Trophoblast cell (in vitro differentiated cells and primary cell): Measurements from ENCODE around the gene ZFP62.
"Not testable (repeated sequence)": the region's sequence is repeated elsewhere in the genome, so short reads cannot be mapped to it uniquely, and the experiment has no call there.

ENCODE experiments used
- DNase-seq, 2 donors: peaks; one replicate each; pipeline ENCODE4 v3.0.0-alpha.2; 2016
- H2AFZ ChIP-seq: 2 replicates; pipeline ENCODE4 v1.6.1; 2013; ENCODE audit warnings: low read length, moderate library complexity, mild to moderate bottlenecking; ENCODE audit not compliant: insufficient read depth, poor library complexity
- H2AK5ac ChIP-seq: 2 replicates; pipeline ENCODE4 v1.6.1; 2013; ENCODE audit warnings: mild to moderate bottlenecking, low read length
- H2BK120ac ChIP-seq: 2 replicates; pipeline ENCODE4 v1.6.1; 2013; ENCODE audit warnings: low read length, mild to moderate bottlenecking, moderate library complexity; ENCODE audit not compliant: insufficient read depth, poor library complexity
- H2BK12ac ChIP-seq: 2 replicates; pipeline ENCODE4 v1.6.1; 2013; ENCODE audit warnings: mild to moderate bottlenecking, low read length, moderate library complexity
- H2BK5ac ChIP-seq: 2 replicates; pipeline ENCODE4 v1.6.1; 2013; ENCODE audit warnings: low read length, low read depth, moderate library complexity, mild to moderate bottlenecking; ENCODE audit not compliant: poor library complexity
- H3K14ac ChIP-seq: 2 replicates; pipeline ENCODE4 v1.6.1; 2013; ENCODE audit warnings: mild to moderate bottlenecking, low read length
- H3K18ac ChIP-seq: 2 replicates; pipeline ENCODE4 v1.6.1; 2013; ENCODE audit warnings: mild to moderate bottlenecking, low read length
- H3K23ac ChIP-seq: 2 replicates; pipeline ENCODE4 v1.6.1; 2013; ENCODE audit warnings: low read length
- H3K27ac ChIP-seq: 2 replicates; pipeline ENCODE4 v1.5.1; 2013; ENCODE audit warnings: low read depth, mild to moderate bottlenecking, inconsistent platforms, low read length, moderate library complexity
- H3K27me3 ChIP-seq: 2 replicates; pipeline ENCODE4 v1.6.1; 2013; ENCODE audit warnings: inconsistent platforms, mild to moderate bottlenecking, low read length, moderate library complexity; ENCODE audit not compliant: insufficient read depth
- H3K36me3 ChIP-seq, 2 experiments: 1 replicate in 1 of 2; 2 replicates in 1 of 2; pipeline ENCODE4 v1.6.1; 2013; ENCODE audit warnings: low read length in 2 of 2, mild to moderate bottlenecking in 2 of 2, moderate library complexity in 1 of 2; ENCODE audit not compliant: insufficient read depth in 2 of 2, control insufficient read depth in 1 of 2
- H3K4ac ChIP-seq: 2 replicates; pipeline ENCODE4 v1.6.1; 2013; ENCODE audit warnings: low read depth, mild to moderate bottlenecking, low read length, moderate library complexity
- H3K4me1 ChIP-seq, 2 experiments: 1 replicate in 1 of 2; 2 replicates in 1 of 2; pipeline ENCODE4 v1.6.1; 2013; ENCODE audit warnings: low read length in 2 of 2, mild to moderate bottlenecking in 2 of 2, moderate library complexity in 1 of 2; ENCODE audit not compliant: insufficient read depth in 2 of 2, control insufficient read depth in 1 of 2
- H3K4me2 ChIP-seq: 2 replicates; pipeline ENCODE4 v1.6.1; 2013; ENCODE audit warnings: inconsistent platforms, mild to moderate bottlenecking, low read length, moderate library complexity
- H3K4me3 ChIP-seq: 2 replicates; pipeline ENCODE4 v1.5.1; 2013; ENCODE audit warnings: mild to moderate bottlenecking, low read depth, low read length, inconsistent platforms
- H3K79me1 ChIP-seq: one replicate; pipeline ENCODE4 v1.6.1; 2013; ENCODE audit warnings: low read length
- H3K79me2 ChIP-seq: 2 replicates; pipeline ENCODE4 v1.6.1; 2013; ENCODE audit warnings: low read length, mild to moderate bottlenecking; ENCODE audit not compliant: control insufficient read depth, insufficient read depth, poor library complexity
- H3K9ac ChIP-seq: 2 replicates; pipeline ENCODE4 v1.6.1; 2013; ENCODE audit warnings: mild to moderate bottlenecking, low read length
- H3K9me3 ChIP-seq: 2 replicates; pipeline ENCODE4 v1.6.1; 2013; ENCODE audit warnings: low read depth, mild to moderate bottlenecking, control low read depth, inconsistent platforms, low read length; ENCODE audit not compliant: insufficient read depth
- H4K12ac ChIP-seq: 2 replicates; pipeline ENCODE4 v1.6.1; 2013; ENCODE audit warnings: low read depth, mild to moderate bottlenecking, low read length, moderate library complexity
- H4K8ac ChIP-seq: 2 replicates; pipeline ENCODE4 v1.6.1; 2013; ENCODE audit warnings: low read depth, mild to moderate bottlenecking, low read length, moderate library complexity
- H4K91ac ChIP-seq: one replicate; pipeline ENCODE4 v1.6.1; 2013; ENCODE audit warnings: low read depth, mild to moderate bottlenecking, low read length, moderate library complexity
- WGBS: extraction: QIAGEN DNeasy Blood & Tissue Kit; methylation state at CpG from one replicate; pipeline ENCODE4 v1.1.7; 2013; ENCODE audit warnings: missing lambda C conversion rate; ENCODE audit not compliant: insufficient read length, insufficient coverage; ENCODE audit errors: extremely low coverage; 5-methylcytosine and 5-hydroxymethylcytosine counted together

ZFP62 gene

DNA sequence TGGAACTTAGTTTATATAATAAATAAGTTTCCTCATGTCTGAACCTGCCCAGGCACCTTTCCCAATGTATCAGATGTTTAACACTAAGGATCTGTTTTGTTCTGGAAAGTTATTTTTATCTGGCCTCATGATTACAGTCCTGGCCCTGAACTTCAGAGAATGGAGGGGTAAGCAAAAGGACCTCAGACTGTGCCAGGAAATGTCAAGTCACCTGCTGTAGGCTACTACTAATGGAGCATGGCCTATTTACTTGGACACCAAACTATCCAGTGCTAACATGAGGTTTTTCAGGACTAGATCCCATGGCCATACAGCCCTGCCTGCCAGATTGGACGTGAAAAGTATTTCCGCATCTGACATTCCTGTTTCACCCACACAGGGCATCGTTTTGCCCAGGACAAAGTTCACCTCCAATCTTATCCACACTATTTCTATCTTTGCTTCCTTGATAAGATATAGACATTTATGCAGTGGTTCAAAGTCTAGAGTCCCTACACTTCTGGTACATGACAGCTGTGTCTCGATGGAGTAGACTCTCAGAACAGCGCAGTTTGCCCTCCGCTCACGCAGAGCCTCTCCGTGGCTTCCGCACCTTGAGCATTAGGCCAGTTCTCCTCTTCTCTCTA, 37.7 kb upstream of the ZFP62 start, which contains the start of gene BTNL8:
TSS of gene BTNL8 (plus strand) at position 539 of the 626 bp plus-strand sequence. CDS start 152 bp downstream, outside the sequence.
- peaks cover 6% of the 10 kb centered on the region for H3K9me3 ChIP-seq
- H3K4me1 ChIP-seq, result no peaks in the 10 kb centered on the region
- H3K14ac ChIP-seq, result no peak within 1 kb of the TSS
- H2BK12ac ChIP-seq, result no peak within 1 kb of the TSS
- H4K91ac ChIP-seq, result no peak within 1 kb of the TSS
- no peaks in the 10 kb centered on the region for H3K27me3 ChIP-seq
- no peak within 1 kb of the TSS for H2AFZ ChIP-seq
- no peak within 1 kb of the TSS for H3K4me3 ChIP-seq
- H4K8ac ChIP-seq, result no peak within 1 kb of the TSS
- no peak within 1 kb of the TSS for H2BK120ac ChIP-seq
- H3K27ac ChIP-seq, result no peak within 1 kb of the TSS
- no peaks in the 10 kb centered on the region for H3K36me3 ChIP-seq
- H3K4ac ChIP-seq, result no peak within 1 kb of the TSS
- H3K18ac ChIP-seq, result no peak within 1 kb of the TSS
- H2BK5ac ChIP-seq, result no peak within 1 kb of the TSS
- no peak for DNase-seq
- H4K12ac ChIP-seq, result no peak within 1 kb of the TSS
- no peak within 1 kb of the TSS for H3K4me2 ChIP-seq
- H3K9ac ChIP-seq, result no peak within 1 kb of the TSS
- H2AK5ac ChIP-seq, result no peak within 1 kb of the TSS
- WGBS, result no CpG with 5 or more reads among the region's 9 CpGs
- no peaks in the 10 kb centered on the region for H3K79me2 ChIP-seq
- no peaks in the 10 kb centered on the region for H3K79me1 ChIP-seq
- no peak within 1 kb of the TSS for H3K23ac ChIP-seq

GRCh38 chr5:180895330-180895729, 34.3 kb upstream of the ZFP62 start:
- not testable (repeated sequence) for H3K9me3 ChIP-seq, H3K79me2 ChIP-seq, H3K27ac ChIP-seq, H3K4me2 ChIP-seq, H3K36me3 ChIP-seq, H3K18ac ChIP-seq, H3K79me1 ChIP-seq, H3K27me3 ChIP-seq, H3K4ac ChIP-seq, H4K12ac ChIP-seq, H3K9ac ChIP-seq, H3K14ac ChIP-seq, H4K8ac ChIP-seq, DNase-seq, H3K23ac ChIP-seq, H4K91ac ChIP-seq, H2AK5ac ChIP-seq, H2BK5ac ChIP-seq, H2BK12ac ChIP-seq, H2AFZ ChIP-seq, H3K4me3 ChIP-seq, H3K4me1 ChIP-seq, H2BK120ac ChIP-seq
- no CpG with 5 or more reads among the region's 1 CpG for WGBS

- H2BK12ac ChIP-seq, result no peak overlapping the region
- H4K12ac ChIP-seq, result no peak overlapping the region
- H3K4me3 ChIP-seq, result no peak overlapping the region
- H3K4me2 ChIP-seq, result no peak overlapping the region
- WGBS, result no CpG with 5 or more reads among the region's 7 CpGs
- DNase-seq, result no peak
- no peak overlapping the region for H2BK120ac ChIP-seq
- no peaks in the 10 kb centered on the region for H3K27me3 ChIP-seq
- H3K18ac ChIP-seq, result no peak overlapping the region
- H2BK5ac ChIP-seq, result no peak overlapping the region
- no peak overlapping the region for H2AFZ ChIP-seq
- no peak overlapping the region for H2AK5ac ChIP-seq
- no peak overlapping the region for H4K8ac ChIP-seq
- H3K9me3 ChIP-seq, result peaks cover 4% of the 10 kb centered on the region
- H3K23ac ChIP-seq, result no peak overlapping the region
- no peaks in the 10 kb centered on the region for H3K36me3 ChIP-seq
- H3K4ac ChIP-seq, result no peak overlapping the region
- H3K79me1 ChIP-seq, result no peaks in the 10 kb centered on the region
- H3K79me2 ChIP-seq, result no peaks in the 10 kb centered on the region
- no peak overlapping the region for H3K27ac ChIP-seq
- H3K4me1 ChIP-seq, result no peaks in the 10 kb centered on the region
- H3K9ac ChIP-seq, result no peak overlapping the region
- no peak overlapping the region for H3K14ac ChIP-seq
- H4K91ac ChIP-seq, result no peak overlapping the region
These were observed 28.3 kb upstream of the ZFP62 start for GRCh38 chr5:180889381-180889780.

DNA sequence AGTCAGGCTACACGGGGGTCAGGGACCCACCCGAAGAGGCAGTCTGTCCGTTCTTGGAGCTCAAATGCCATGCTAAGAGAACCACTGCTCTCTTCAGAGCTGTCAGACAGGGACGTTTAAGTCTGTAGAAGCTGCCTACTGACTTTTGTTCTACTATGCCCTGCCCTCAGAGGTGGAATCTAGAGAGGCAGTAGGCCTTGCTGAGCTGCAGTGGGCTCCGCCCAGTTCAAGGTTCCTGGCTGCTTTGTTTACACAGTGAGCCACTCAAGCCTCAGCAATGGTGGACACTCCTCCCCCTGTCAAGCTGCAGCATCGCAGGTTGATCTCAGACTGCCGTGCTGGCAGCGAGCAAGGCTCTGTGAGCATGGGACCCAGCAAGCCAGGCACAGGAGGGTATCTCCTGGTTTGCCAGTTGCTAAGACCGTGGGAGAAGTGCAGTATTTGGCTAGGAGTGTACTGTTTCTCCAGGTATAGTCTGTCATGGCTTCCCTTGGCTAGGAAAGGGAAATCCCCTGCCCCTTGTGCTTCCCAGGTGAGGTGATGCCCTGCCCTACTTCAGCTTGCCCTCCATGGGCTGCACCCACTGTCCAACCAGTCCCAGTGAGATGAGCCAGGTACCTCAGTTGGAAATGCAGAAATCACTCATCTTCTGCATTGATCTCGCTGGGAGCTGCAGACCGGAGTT, 24.9 kb upstream of the ZFP62 start:
- WGBS, result no CpG with 5 or more reads among the region's 11 CpGs
- H2BK120ac ChIP-seq, H3K27ac ChIP-seq, H4K91ac ChIP-seq, H3K36me3 ChIP-seq, H3K4me2 ChIP-seq, H4K12ac ChIP-seq, H3K27me3 ChIP-seq, H2BK5ac ChIP-seq, H3K4ac ChIP-seq, H3K79me2 ChIP-seq, H3K4me1 ChIP-seq, DNase-seq, H4K8ac ChIP-seq, H2BK12ac ChIP-seq, H3K9me3 ChIP-seq, H3K18ac ChIP-seq, H3K23ac ChIP-seq, H3K9ac ChIP-seq, H3K4me3 ChIP-seq, H3K79me1 ChIP-seq, H2AK5ac ChIP-seq, H2AFZ ChIP-seq, H3K14ac ChIP-seq: not testable (repeated sequence)
